ENCODE data around the gene TPPP2. TPM values are rescaled to one million over a fixed set of nuclear protein-coding genes. Genes with fewer than 3 reads are reported as not detected.

TPPP2 gene
- total and polyA plus RNA-seq, 2 donors (not counting 1 experiment from before 2014, with no cell fraction given): not detected

- peaks cover 31% of the 10 kb centered on the region for H3K36me3 ChIP-seq (ENCODE audit: control insufficient read depth, insufficient read depth, low read length)
- no peak for TF ChIP-seq EZH2 (IDR thresholded peaks at IDR 0.05; ENCODE audit: low read length, missing control alignments)
- no peak for TF ChIP-seq CTCF (conservative IDR thresholded peaks at IDR 0.05 in 1 of 2, IDR thresholded peaks at IDR 0.05 in 1 of 2; ENCODE audit: low read depth in 1 of 2, low read length in 2 of 2)
Observed at GRCh38 chr14:21075719-21076437, 45.9 kb downstream of the TPPP2 start.

GRCh38 chr14:21077672-21078071 lies 47.7 kb downstream of the TPPP2 start:
- TF ChIP-seq CTCF (conservative IDR thresholded peaks at IDR 0.05 in 1 of 2, IDR thresholded peaks at IDR 0.05 in 1 of 2; ENCODE audit: low read depth in 1 of 2, low read length in 2 of 2) (no peak), EZH2 (IDR thresholded peaks at IDR 0.05; ENCODE audit: low read length, missing control alignments) (no peak)
- Histone ChIP-seq H3K9me3 (ENCODE audit: control insufficient read depth, insufficient read depth, low read depth, low read length) (no peaks in the 10 kb centered on the region), H3K4me1 (ENCODE audit: control insufficient read depth, extremely low read depth, insufficient read depth, low read length) (peaks cover under 1% of the 10 kb centered on the region), H3K27me3 (ENCODE audit: control insufficient read depth, insufficient read depth, low read length) (no peaks in the 10 kb centered on the region), H3K79me2 (ENCODE audit: control insufficient read depth, insufficient read depth, low read length) (peaks cover 2% of the 10 kb centered on the region), H3K9ac (ENCODE audit: insufficient read depth, low read length) (no peak overlapping the region), H2AFZ (ENCODE audit: low read length) (no peak overlapping the region), H3K4me3 (replicated peaks in 1 of 4; ENCODE audit: control extremely low read depth in 1 of 4, insufficient read depth in 1 of 4, low read depth in 3 of 4, low read length in 4 of 4) (no peak overlapping the region), H3K36me3 (ENCODE audit: control insufficient read depth, insufficient read depth, low read length) (peaks cover 40% of the 10 kb centered on the region), H3K4me2 (ENCODE audit: extremely low read depth, insufficient read depth, low read length) (no peak overlapping the region), H3K27ac (ENCODE audit: insufficient read depth, low read length) (no peak overlapping the region), H4K20me1 (ENCODE audit: control insufficient read depth, extremely low read depth, insufficient read depth, low read length) (no peaks in the 10 kb centered on the region)
- no peak for DNase-seq (ENCODE audit: low read depth in 2 of 2)

More at GRCh38 chr14:21075719-21076437, 45.9 kb downstream of the TPPP2 start:
- Histone ChIP-seq H3K9ac (ENCODE audit: insufficient read depth, low read length) (no peak overlapping the region), H3K79me2 (ENCODE audit: control insufficient read depth, insufficient read depth, low read length) (peaks cover 2% of the 10 kb centered on the region), H3K9me3 (ENCODE audit: control insufficient read depth, insufficient read depth, low read depth, low read length) (no peaks in the 10 kb centered on the region), H2AFZ (ENCODE audit: low read length) (no peak overlapping the region), H3K4me1 (ENCODE audit: control insufficient read depth, extremely low read depth, insufficient read depth, low read length) (peaks cover 9% of the 10 kb centered on the region), H3K4me3 (replicated peaks in 1 of 4; ENCODE audit: control extremely low read depth in 1 of 4, insufficient read depth in 1 of 4, low read depth in 3 of 4, low read length in 4 of 4) (no peak overlapping the region), H3K4me2 (ENCODE audit: extremely low read depth, insufficient read depth, low read length) (no peak overlapping the region), H3K27ac (ENCODE audit: insufficient read depth, low read length) (no peak overlapping the region), H3K27me3 (ENCODE audit: control insufficient read depth, insufficient read depth, low read length) (no peaks in the 10 kb centered on the region), H4K20me1 (ENCODE audit: control insufficient read depth, extremely low read depth, insufficient read depth, low read length) (no peaks in the 10 kb centered on the region)
- DNase-seq (ENCODE audit: low read depth in 2 of 2): no peak

- no peaks in the 10 kb centered on the region for H4K20me1 ChIP-seq (ENCODE audit: control insufficient read depth, extremely low read depth, insufficient read depth, low read length)
- no peak for TF ChIP-seq CTCF (conservative IDR thresholded peaks at IDR 0.05 in 1 of 2, IDR thresholded peaks at IDR 0.05 in 1 of 2; ENCODE audit: low read depth in 1 of 2, low read length in 2 of 2)
- TF ChIP-seq EZH2 (IDR thresholded peaks at IDR 0.05; ENCODE audit: low read length, missing control alignments): no peak
- peaks cover 2% of the 10 kb centered on the region for H3K79me2 ChIP-seq (ENCODE audit: control insufficient read depth, insufficient read depth, low read length)
- H3K27me3 ChIP-seq (ENCODE audit: control insufficient read depth, insufficient read depth, low read length): no peaks in the 10 kb centered on the region
- no peak overlapping the region for H3K27ac ChIP-seq (ENCODE audit: insufficient read depth, low read length)
- no peak overlapping the region for H3K9ac ChIP-seq (ENCODE audit: insufficient read depth, low read length)
- no peaks in the 10 kb centered on the region for H3K9me3 ChIP-seq (ENCODE audit: control insufficient read depth, insufficient read depth, low read depth, low read length)
- no peak overlapping the region for H2AFZ ChIP-seq (ENCODE audit: low read length)
- H3K4me1 ChIP-seq (ENCODE audit: control insufficient read depth, extremely low read depth, insufficient read depth, low read length): no peaks in the 10 kb centered on the region
- H3K4me2 ChIP-seq (ENCODE audit: extremely low read depth, insufficient read depth, low read length): no peak overlapping the region
- DNase-seq (ENCODE audit: low read depth in 2 of 2): no peak
- no peak overlapping the region for H3K4me3 ChIP-seq (replicated peaks in 1 of 4; ENCODE audit: control extremely low read depth in 1 of 4, insufficient read depth in 1 of 4, low read depth in 3 of 4, low read length in 4 of 4)
- peaks cover 40% of the 10 kb centered on the region for H3K36me3 ChIP-seq (ENCODE audit: control insufficient read depth, insufficient read depth, low read length)
Observed at GRCh38 chr14:21078287-21078686, 48.3 kb downstream of the TPPP2 start.

Data from fibroblast of lung (primary cell).